CD1c-positive myeloid dendritic cell (primary cell): ENCODE measurements around the gene TNIP1.
A peak's percentile ranks its signal among the peaks of the same experiment; 100 is the strongest.

Source experiments
- DNase-seq: peaks from one replicate; pipeline ENCODE4 v3.0.0-alpha.2; 2016; ENCODE audit errors: extremely low spot score

Gene TNIP1

GRCh38 chr5:151040211-151040747 is 40.6 kb downstream of the TNIP1 start:
- no peak for DNase-seq

GRCh38 chr5:151039665-151040064 is 41.2 kb downstream of the TNIP1 start:
- no peak for DNase-seq

DNA sequence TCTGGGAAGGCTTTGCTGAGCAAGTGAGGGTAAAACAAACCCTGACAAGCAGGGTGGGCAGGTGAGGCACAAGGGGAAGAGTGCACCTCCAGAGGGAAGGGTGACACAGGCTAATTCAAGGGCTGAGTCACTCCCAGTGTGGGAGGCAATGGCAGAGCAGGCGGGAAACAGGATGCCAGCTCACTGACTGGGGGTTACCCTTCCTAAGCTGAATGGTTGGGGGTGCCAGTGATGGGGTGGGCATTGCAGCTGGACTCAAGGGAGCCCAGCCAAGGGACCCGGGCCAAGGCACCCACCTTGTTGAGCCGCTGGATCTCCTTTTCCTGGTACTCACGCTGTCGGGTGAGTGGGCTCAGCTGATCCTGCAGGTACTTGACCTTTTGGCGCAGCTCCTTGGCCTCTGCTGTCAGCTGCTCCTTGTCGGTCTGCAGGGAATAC is 42.0 kb downstream of the TNIP1 start:
- DNase-seq, result no peak

GRCh38 chr5:151038412-151038745 is 42.5 kb downstream of the TNIP1 start:
- DNase-seq, result no peak

DNA sequence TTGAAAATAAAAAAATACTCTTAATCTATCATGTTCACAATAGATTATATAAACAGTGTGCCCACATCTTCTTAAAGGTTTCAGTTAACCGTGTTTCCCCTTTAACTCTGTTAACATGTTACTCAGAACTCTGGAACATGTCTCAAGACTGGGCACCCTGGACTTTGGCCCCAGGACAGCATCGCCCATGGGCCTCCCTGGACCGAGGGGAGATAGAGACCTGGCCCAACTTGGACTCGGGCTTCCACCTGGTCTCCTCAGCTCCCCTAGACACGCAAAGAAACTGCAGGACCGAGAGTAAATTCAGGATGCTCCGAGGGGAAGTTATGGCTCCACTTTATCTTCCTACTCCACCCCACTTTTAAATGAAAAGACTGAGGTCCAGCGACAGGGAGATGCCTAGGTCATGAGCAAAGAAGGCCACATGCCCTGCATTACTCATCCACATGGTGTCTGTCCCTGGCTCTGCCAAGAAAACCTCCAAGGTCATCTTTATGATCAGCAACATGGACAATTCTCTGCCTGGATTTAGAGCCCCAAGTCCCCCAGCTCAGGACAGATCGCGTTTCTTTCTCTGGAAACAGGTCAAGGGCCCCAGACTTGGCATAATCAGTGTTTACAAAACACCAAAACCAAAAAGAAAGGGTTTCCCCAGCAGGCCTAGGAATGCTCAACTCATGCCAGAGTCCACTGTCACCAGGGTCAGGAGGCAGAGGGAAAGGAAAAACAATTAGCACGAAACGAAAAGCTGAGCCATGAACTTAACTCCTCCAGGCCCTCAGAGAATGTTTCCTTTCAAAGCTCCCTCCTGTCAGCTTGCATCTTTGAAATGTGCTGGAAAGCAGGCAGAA is 43.0 kb downstream of the TNIP1 start:
- no peak for DNase-seq

DNA sequence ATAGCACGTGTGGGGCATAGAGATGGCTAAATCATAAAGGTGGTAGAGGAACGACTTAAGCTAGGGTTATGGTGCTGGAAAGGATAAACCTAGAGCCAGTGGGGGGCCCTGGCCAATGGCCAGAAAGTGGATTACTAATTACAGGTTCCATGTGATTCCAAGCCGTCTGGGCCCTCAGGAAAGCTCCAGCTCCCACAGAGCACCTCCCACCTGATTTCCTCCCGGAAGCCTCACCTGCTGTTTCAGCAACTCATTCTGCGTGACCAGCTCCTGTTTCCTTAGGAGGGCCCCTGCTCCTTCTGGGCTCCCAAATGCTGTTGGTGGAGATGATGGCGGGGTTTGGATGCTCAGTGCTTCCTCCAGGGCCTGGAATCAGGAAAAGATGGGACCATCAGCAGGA is 44.3 kb downstream of the TNIP1 start:
- no peak for DNase-seq

GRCh38 chr5:151034422-151035379 is 46.1 kb downstream of the TNIP1 start:
- DNase-seq, result no peak

GRCh38 chr5:151033217-151033934 is 47.5 kb downstream of the TNIP1 start:
- no peak for DNase-seq

GRCh38 chr5:151031554-151031953 is 49.3 kb downstream of the TNIP1 start:
- no peak for DNase-seq

GRCh38 chr5:151030379-151030778 is 50.5 kb downstream of the TNIP1 start:
- no peak for DNase-seq

DNA sequence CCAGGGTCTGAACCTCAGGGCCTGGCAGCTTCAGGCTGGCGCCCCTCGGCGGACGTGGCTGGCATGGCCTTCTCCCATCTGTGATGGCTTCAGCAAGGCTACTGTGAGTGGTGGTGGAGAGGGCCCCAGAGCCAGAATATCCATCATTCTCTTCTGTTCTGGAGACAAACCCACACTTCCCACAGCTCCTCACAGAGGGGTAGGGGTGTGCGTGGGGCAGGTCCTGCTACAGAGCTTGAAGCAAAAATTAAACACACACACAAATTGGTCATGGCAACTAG is 50.8 kb downstream of the TNIP1 start:
- DNase-seq, result no peak

GRCh38 chr5:151029179-151030055 is 51.4 kb downstream of the TNIP1 start:
- no peak for DNase-seq

GRCh38 chr5:151028717-151029116 is 52.1 kb downstream of the TNIP1 start:
- DNase-seq, result no peak

DNA sequence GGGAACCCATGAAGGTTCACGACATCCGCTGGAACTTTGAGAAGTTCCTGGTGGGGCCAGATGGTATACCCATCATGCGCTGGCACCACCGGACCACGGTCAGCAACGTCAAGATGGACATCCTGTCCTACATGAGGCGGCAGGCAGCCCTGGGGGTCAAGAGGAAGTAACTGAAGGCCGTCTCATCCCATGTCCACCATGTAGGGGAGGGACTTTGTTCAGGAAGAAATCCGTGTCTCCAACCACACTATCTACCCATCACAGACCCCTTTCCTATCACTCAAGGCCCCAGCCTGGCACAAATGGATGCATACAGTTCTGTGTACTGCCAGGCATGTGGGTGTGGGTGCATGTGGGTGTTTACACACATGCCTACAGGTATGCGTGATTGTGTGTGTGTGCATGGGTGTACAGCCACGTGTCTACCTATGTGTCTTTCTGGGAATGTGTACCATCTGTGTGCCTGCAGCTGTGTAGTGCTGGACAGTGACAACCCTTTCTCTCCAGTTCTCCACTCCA is 52.8 kb downstream of the TNIP1 start:
- no peak for DNase-seq

- DNase-seq, result peak; percentile 77
Measured at GRCh38 chr5:151026679-151027078, 54.2 kb downstream of the TNIP1 start.

- no peak for DNase-seq
Measured at GRCh38 chr5:151026088-151026487, 54.7 kb downstream of the TNIP1 start.

DNA sequence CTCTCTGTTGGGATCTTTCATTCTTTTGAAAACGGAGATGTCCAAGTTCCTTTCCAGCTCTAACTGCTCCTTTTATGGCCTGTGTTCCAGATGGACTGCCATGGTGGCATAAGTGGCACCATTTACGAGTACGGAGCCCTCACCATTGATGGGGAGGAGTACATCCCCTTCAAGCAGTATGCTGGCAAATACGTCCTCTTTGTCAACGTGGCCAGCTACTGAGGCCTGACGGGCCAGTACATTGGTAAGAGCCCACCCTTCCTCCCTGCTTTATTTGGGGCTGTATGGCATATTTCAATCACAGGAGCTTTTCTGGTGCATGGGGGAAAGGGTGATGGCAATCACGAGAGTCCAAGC is 55.6 kb downstream of the TNIP1 start:
- DNase-seq, result no peak

GRCh38 chr5:151024440-151025249 is 56.2 kb downstream of the TNIP1 start:
- DNase-seq, result peak; percentile 48

DNA sequence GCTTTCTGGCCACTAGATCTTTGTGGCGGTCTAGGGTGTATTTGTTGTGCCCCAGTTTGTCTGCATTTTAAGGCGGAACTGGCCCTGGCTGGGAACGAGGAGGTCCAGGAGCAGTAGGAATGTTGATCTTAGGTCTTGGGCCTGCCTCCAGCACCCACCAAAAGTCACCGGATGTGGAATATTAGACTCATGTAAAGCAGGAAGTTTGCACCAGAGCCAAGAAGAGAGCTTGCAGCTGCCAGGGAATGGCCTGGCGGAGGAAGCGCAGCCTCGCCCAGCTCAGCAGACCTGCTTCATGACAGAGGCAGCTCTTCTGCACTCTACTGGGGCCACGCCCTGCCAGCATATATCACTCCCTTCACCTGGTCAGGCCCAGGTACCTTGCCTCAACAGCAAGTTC is 57.2 kb downstream of the TNIP1 start:
- peak; percentile 39 for DNase-seq

DNA sequence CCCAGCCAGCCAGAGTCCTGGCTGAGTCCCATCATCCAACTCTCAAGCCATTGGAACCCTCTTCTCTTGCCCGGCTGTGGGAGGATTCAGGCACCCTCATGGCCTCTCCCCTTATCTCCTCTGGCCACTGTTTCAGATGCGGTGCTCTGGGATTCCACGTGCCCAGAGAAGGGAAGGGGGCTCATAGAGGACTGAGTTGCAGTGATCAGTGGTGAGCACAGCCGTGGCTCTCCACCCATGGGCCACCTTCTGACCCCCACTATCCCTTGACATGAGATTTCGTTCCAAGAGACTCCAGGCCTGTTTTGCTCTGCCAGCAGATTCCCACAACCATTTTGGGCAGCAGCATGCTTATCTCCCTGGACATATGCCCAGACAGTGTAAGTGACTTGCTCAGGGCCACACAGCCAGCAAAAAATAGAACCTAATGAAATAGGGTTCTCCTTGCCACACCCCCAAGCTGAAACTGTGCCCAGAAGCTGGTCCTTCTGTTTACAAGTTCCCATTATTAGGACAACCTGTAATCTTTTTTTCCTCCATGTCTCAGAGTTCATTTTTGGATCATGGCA is 57.7 kb downstream of the TNIP1 start:
- DNase-seq, result no peak
